Measurements from ENCODE around the gene S1PR2. TPM values are rescaled to one million over a fixed set of nuclear protein-coding genes. Genes with fewer than 3 reads are reported as not detected.

The S1PR2 gene
- total and polyA plus RNA-seq, 4 donors = 1.2 to 4.8 (median 3.3) TPM

DNA sequence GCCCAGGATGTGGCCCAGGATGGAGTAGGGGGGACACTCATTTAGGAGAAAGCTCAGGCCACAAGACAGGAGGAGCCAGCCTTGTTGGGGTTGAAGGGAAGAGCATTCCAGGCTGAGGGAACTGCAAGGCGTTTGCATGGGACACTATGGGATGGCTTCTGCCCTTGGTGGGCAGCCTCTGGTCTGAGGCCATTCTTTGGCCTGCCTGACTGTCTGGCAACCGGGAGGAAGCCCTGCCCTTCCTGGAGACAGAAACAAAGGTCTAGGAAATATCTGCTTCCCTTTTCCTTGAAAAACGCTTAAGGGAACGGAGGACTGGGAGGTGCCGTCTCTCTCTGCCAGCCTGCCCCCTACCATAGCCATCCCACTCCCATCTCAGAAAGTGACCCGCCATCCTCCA lies 36.9 kb upstream of the S1PR2 start:
- Histone ChIP-seq H3K9me3 (ENCODE audit: control insufficient read depth in 4 of 4, low read length in 3 of 4) (no peaks in the 10 kb centered on the region), H3K27me3 (ENCODE audit: control insufficient read depth in 4 of 4, insufficient read depth in 4 of 4, low read length in 3 of 4) (no peaks in the 10 kb centered on the region), H3K9ac (ENCODE audit: low read depth in 1 of 2, low read length in 2 of 2) (no peak overlapping the region), H3K27ac (ENCODE audit: low read depth in 1 of 2, low read length in 2 of 2) (no peak overlapping the region), H3K36me3 (ENCODE audit: control insufficient read depth in 4 of 4, insufficient read depth in 3 of 4, low read depth in 1 of 4, low read length in 3 of 4) (no peaks in the 10 kb centered on the region), H3K4me3 (ENCODE audit: low read depth in 1 of 3, low read length in 3 of 3) (no peak overlapping the region), H3K4me1 (ENCODE audit: control insufficient read depth in 4 of 4, insufficient read depth in 4 of 4, low read length in 3 of 4) (peaks cover 6 to 19% (median 12%) of the 10 kb centered on the region in 4 donors)
- WGBS = 70% methylated on average over 6 of the region's 6 CpGs
- DNase-seq (ENCODE audit: low spot score) = no peak
- TF ChIP-seq YY1 (IDR thresholded peaks at IDR 0.05) = no peak
- peak; percentile 62 for TF ChIP-seq NR2F2 (IDR thresholded peaks at IDR 0.05)
- no peak for TF ChIP-seq CTCF (IDR thresholded peaks at IDR 0.05; ENCODE audit: low read depth, low read length, missing input control)
- no peak for TF ChIP-seq SP1 (IDR thresholded peaks at IDR 0.05)
- TF ChIP-seq RAD21 (IDR thresholded peaks at IDR 0.05) = no peak
- TF ChIP-seq, protein P1, sequence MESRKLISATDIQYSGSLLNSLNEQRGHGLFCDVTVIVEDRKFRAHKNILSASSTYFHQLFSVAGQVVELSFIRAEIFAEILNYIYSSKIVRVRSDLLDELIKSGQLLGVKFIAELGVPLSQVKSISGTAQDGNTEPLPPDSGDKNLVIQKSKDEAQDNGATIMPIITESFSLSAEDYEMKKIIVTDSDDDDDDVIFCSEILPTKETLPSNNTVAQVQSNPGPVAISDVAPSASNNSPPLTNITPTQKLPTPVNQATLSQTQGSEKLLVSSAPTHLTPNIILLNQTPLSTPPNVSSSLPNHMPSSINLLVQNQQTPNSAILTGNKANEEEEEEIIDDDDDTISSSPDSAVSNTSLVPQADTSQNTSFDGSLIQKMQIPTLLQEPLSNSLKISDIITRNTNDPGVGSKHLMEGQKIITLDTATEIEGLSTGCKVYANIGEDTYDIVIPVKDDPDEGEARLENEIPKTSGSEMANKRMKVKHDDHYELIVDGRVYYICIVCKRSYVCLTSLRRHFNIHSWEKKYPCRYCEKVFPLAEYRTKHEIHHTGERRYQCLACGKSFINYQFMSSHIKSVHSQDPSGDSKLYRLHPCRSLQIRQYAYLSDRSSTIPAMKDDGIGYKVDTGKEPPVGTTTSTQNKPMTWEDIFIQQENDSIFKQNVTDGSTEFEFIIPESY (IDR thresholded peaks at IDR 0.05) = no peak

- no peaks in the 10 kb centered on the region for H3K27me3 ChIP-seq (ENCODE audit: control insufficient read depth in 4 of 4, insufficient read depth in 4 of 4, low read length in 3 of 4)
- 70% methylated on average over 7 of the region's 7 CpGs for WGBS
- TF ChIP-seq EGR1 (IDR thresholded peaks at IDR 0.05; ENCODE audit: low read depth in 2 of 2) = no peak
- no peak for TF ChIP-seq GABPA (IDR thresholded peaks at IDR 0.05 in 1 of 2, conservative IDR thresholded peaks at IDR 0.05 in 1 of 2)
- TF ChIP-seq, protein P2, sequence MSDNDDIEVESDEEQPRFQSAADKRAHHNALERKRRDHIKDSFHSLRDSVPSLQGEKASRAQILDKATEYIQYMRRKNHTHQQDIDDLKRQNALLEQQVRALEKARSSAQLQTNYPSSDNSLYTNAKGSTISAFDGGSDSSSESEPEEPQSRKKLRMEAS (IDR thresholded peaks at IDR 0.05) = no peak
- TF ChIP-seq FOXA1 (IDR thresholded peaks at IDR 0.05) = no peak
- no peak for TF ChIP-seq JUND (IDR thresholded peaks at IDR 0.05)
- TF ChIP-seq RXRA (IDR thresholded peaks at IDR 0.05) = no peak
- no peak for TF ChIP-seq SP1 (IDR thresholded peaks at IDR 0.05)
- TF ChIP-seq, protein P3, sequence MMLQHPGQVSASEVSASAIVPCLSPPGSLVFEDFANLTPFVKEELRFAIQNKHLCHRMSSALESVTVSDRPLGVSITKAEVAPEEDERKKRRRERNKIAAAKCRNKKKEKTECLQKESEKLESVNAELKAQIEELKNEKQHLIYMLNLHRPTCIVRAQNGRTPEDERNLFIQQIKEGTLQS (IDR thresholded peaks at IDR 0.05) = no peak
- TF ChIP-seq RAD21 (IDR thresholded peaks at IDR 0.05) = no peak
- TF ChIP-seq, protein P1 (IDR thresholded peaks at IDR 0.05) = no peak
- no peak for TF ChIP-seq HNF4A (conservative IDR thresholded peaks at IDR 0.05)
- no peak for TF ChIP-seq CTCF (IDR thresholded peaks at IDR 0.05; ENCODE audit: low read depth, low read length, missing input control)
- no peak for TF ChIP-seq REST (IDR thresholded peaks at IDR 0.05)
- TF ChIP-seq HNF4G (IDR thresholded peaks at IDR 0.05) = no peak
- no peak overlapping the region for H3K4me3 ChIP-seq (ENCODE audit: low read depth in 1 of 3, low read length in 3 of 3)
- no peak overlapping the region for H3K27ac ChIP-seq (ENCODE audit: low read depth in 1 of 2, low read length in 2 of 2)
- H3K9me3 ChIP-seq (ENCODE audit: control insufficient read depth in 4 of 4, low read length in 3 of 4) = no peaks in the 10 kb centered on the region
- no peak for DNase-seq (ENCODE audit: low spot score)
- H3K9ac ChIP-seq (ENCODE audit: low read depth in 1 of 2, low read length in 2 of 2) = no peak overlapping the region
- H3K4me1 ChIP-seq (ENCODE audit: control insufficient read depth in 4 of 4, insufficient read depth in 4 of 4, low read length in 3 of 4) = peaks cover under 1 to 14% (median 8%) of the 10 kb centered on the region in 4 donors
- H3K36me3 ChIP-seq (ENCODE audit: control insufficient read depth in 4 of 4, insufficient read depth in 3 of 4, low read depth in 1 of 4, low read length in 3 of 4) = no peaks in the 10 kb centered on the region
These were observed 35.6 kb upstream of the S1PR2 start for GRCh38 chr19:10266706-10267105.
